PC-9 (cell line): ENCODE data around the gene PTPRD. TPM values are rescaled to one million over a fixed set of nuclear protein-coding genes. Genes with fewer than 3 reads are reported as not detected.

Source experiments
- BruUV-seq: library from RNA; stranded (reverse); fragments of 400-500 nt; replicated peaks from 2 replicates; lab custom pipeline; 2021; lab: Mats Ljungman, UMichigan
- CTCF ChIA-PET: fragments of 300-600 bp; sonication (Branson Sonifier 250); formaldehyde crosslinking; loops from one replicate; lab custom pipeline; 2022; ENCODE audit warnings: antibody characterized with exemption; lab: Charles Lee
- POLR2A ChIA-PET: fragments of 300-600 bp; sonication (Branson Sonifier 250); formaldehyde crosslinking; loops from one replicate; lab custom pipeline; 2022; ENCODE audit warnings: antibody characterized with exemption; ENCODE audit not compliant: unreplicated experiment; lab: Charles Lee
- DNase-seq, 2 experiments: peaks; one replicate each; pipeline versions ENCODE4 v3.0.0 to v3.0.0-alpha.2; 2015 to 2022; ENCODE audit warnings: mixed read lengths in 1 of 2
- H2AFZ ChIP-seq: fragments of 200-600 bp; sonication (generic); 2 replicates; pipeline ENCODE4 v1.8.1; 2017; ENCODE audit warnings: antibody characterized with exemption
- H3F3A ChIP-seq: fragments of 200-600 bp; sonication (generic); 2 replicates; pipeline ENCODE4 v1.8.1; 2017; ENCODE audit warnings: antibody characterized with exemption, mild to moderate bottlenecking, low read depth; ENCODE audit not compliant: insufficient read depth
- H3K27ac ChIP-seq: fragments of 200-600 bp; sonication (generic); 2 replicates; pipeline ENCODE4 v1.6.1; 2016; ENCODE audit warnings: mixed run types
- H3K27me3 ChIP-seq: fragments of 200-600 bp; sonication (generic); 2 replicates; pipeline ENCODE4 v1.6.1; 2016; ENCODE audit warnings: low read depth, mixed run types; ENCODE audit not compliant: insufficient read depth
- H3K36me3 ChIP-seq: fragments of 200-600 bp; sonication (generic); 2 replicates; pipeline ENCODE4 v1.6.1; 2016; ENCODE audit warnings: low read depth, mixed run types
- H3K4me1 ChIP-seq: fragments of 200-600 bp; sonication (generic); replicated peaks from 2 replicates; pipeline ENCODE4 v1.6.1; 2016; ENCODE audit warnings: mixed run types; ENCODE audit not compliant: insufficient read depth
- H3K4me2 ChIP-seq: fragments of 200-600 bp; sonication (generic); 2 replicates; pipeline ENCODE4 v1.6.1; 2017; ENCODE audit warnings: mixed run types
- H3K4me3 ChIP-seq: fragments of 200-600 bp; sonication (generic); 2 replicates; pipeline ENCODE4 v1.6.1; 2016; ENCODE audit warnings: mixed run types
- H3K79me2 ChIP-seq: fragments of 200-600 bp; sonication (generic); 2 replicates; pipeline ENCODE4 v1.6.1; 2017; ENCODE audit warnings: low read depth, mixed run types
- H3K9me2 ChIP-seq: fragments of 200-600 bp; sonication (generic); 2 replicates; pipeline ENCODE4 v1.8.1; 2017; ENCODE audit warnings: mild to moderate bottlenecking; ENCODE audit not compliant: insufficient read depth
- H3K9me3 ChIP-seq: fragments of 200-600 bp; sonication (generic); 2 replicates; pipeline ENCODE4 v1.8.1; 2016; ENCODE audit warnings: low read depth; ENCODE audit not compliant: insufficient read depth
- H4K20me1 ChIP-seq: fragments of 200-600 bp; sonication (generic); 2 replicates; pipeline ENCODE4 v1.8.1; 2017; ENCODE audit not compliant: insufficient read depth
- EZH2 ChIP-seq: fragments of 200-600 bp; sonication (generic); IDR thresholded peaks from 2 replicates; pipeline ENCODE4 v1.8.0; 2017; ENCODE audit warnings: antibody characterized with exemption, low read depth
- intact Hi-C: fragments of 100-400 bp; cut with micrococcal nuclease; formaldehyde crosslinking; loops from one replicate; pipeline ENCODE4 v1.10.0; 2022; ENCODE audit not compliant: unreplicated experiment
- total RNA-seq: library from RNA; stranded (reverse); gene quantifications from 2 replicates; pipeline ENCODE4 v1.2.3, GENCODE V29; 2021
- TF ChIP-seq, protein P1 (sequence below): fragments of 200-600 bp; sonication (generic); conservative IDR thresholded peaks from 2 replicates; pipeline ENCODE4 v1.6.1; 2017; ENCODE audit warnings: mixed run types, antibody characterized with exemption, mild to moderate bottlenecking, moderate library complexity

Gene PTPRD
- total RNA-seq, 1 experiment from 2014 or later = not detected

DNA sequence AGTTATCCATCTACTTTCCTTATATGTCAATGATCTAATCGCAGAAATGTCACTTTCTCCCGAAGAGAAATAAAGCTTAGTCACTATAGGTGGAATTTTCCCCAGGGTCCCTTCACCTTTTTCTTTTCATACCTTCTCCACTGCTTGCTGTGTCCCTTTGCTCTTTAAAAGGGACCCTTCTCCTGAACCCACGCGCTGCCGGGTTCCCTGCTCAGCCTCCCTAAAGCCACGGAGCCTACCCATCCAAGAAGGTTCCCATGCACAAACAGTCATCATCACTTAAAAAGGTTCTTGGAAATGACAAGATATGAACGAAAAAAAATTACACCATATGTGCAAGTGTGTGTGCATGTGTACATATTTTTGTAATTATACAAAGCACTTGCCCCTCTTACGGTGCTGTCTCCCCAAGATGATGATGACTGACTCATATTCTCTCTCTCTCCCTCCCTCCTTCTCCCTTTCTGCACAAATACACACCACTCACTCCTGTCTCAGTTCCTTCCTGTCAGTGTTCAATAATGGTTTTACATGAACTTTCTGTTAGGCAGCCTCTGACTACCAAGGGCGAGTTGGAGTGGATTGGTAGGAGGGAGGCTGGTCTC, 1.5 kb upstream of the PTPRD start:
- Histone ChIP-seq H3F3A (no peaks in the 10 kb centered on the region), H3K27me3 (peaks cover 6% of the 10 kb centered on the region; the same call in 1 of the 2 replicates), H3K4me1 (no peaks in the 10 kb centered on the region), H3K27ac (no peak overlapping the region), H3K9me2 (no peaks in the 10 kb centered on the region), H3K4me3 (no peak overlapping the region), H3K36me3 (no peaks in the 10 kb centered on the region), H3K4me2 (no peak overlapping the region), H3K9me3 (no peaks in the 10 kb centered on the region), H4K20me1 (no peaks in the 10 kb centered on the region), H2AFZ (no peak overlapping the region), H3K79me2 (no peaks in the 10 kb centered on the region)
- CTCF ChIA-PET = no interaction called here
- POLR2A ChIA-PET = no interaction called here
- DNase-seq = no peak
- TF ChIP-seq, protein P1, sequence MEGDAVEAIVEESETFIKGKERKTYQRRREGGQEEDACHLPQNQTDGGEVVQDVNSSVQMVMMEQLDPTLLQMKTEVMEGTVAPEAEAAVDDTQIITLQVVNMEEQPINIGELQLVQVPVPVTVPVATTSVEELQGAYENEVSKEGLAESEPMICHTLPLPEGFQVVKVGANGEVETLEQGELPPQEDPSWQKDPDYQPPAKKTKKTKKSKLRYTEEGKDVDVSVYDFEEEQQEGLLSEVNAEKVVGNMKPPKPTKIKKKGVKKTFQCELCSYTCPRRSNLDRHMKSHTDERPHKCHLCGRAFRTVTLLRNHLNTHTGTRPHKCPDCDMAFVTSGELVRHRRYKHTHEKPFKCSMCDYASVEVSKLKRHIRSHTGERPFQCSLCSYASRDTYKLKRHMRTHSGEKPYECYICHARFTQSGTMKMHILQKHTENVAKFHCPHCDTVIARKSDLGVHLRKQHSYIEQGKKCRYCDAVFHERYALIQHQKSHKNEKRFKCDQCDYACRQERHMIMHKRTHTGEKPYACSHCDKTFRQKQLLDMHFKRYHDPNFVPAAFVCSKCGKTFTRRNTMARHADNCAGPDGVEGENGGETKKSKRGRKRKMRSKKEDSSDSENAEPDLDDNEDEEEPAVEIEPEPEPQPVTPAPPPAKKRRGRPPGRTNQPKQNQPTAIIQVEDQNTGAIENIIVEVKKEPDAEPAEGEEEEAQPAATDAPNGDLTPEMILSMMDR = no peak
- no peak for TF ChIP-seq EZH2
- no TSS peak for BruUV-seq
- intact Hi-C loops = no loop called here

DNA sequence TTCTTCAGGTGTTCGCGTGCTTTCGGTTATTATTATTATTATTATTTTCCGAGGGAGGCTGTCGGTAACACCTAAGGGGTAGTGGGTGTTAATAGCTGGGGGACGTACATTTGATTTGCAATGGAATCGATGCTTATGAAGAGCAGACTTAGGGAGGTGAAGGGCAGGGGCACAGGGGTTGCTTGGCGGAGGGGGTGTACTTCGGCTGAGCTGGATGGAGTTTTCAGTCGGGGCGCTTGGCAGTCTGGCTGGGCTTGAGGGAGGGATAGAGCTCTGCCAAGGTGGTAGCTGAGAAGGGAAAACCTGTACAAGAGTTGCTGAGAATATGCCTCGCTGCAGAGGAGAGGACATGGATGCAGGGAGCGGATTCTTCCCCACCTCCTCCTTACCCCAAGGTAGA, 617 bp upstream of the PTPRD start:
- peaks cover 6% of the 10 kb centered on the region; the same call in 1 of the 2 replicates for H3K27me3 ChIP-seq
- no peak overlapping the region for H2AFZ ChIP-seq
- ChIA-PET CTCF (no interaction called here), POLR2A (no interaction called here)
- DNase-seq = no peak
- no peak for TF ChIP-seq EZH2
- TF ChIP-seq, protein P1 = no peak
- no peaks in the 10 kb centered on the region for H3K9me2 ChIP-seq
- intact Hi-C loops = no loop called here
- BruUV-seq = no TSS peak
- no peaks in the 10 kb centered on the region for H3K4me1 ChIP-seq
- no peak overlapping the region for H3K27ac ChIP-seq
- no peak overlapping the region for H3K4me2 ChIP-seq
- H3F3A ChIP-seq = no peaks in the 10 kb centered on the region
- no peaks in the 10 kb centered on the region for H3K36me3 ChIP-seq
- no peaks in the 10 kb centered on the region for H4K20me1 ChIP-seq
- H3K4me3 ChIP-seq = no peak overlapping the region
- H3K9me3 ChIP-seq = no peaks in the 10 kb centered on the region
- no peaks in the 10 kb centered on the region for H3K79me2 ChIP-seq

DNA sequence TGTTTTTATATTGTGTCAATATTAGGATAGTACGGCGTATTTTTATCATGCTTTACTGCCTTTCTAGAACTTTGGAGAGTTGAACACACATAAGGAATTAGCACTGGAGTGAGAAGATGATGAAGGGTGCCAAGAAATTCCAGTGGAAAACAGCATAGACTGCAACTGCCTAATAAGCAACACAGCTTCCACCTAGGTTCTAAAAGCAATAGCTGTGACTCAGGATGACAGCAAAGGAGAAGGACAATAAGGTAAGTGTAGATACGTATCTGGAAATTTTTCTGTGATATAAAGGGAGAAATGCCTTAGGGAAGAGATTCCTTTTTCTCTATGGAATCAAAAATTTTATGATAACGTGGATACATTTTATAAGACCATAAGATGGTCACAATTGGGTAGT, 7.4 kb downstream of the PTPRD start:
- no peak for TF ChIP-seq EZH2
- TF ChIP-seq, protein P1 = no peak
- CTCF ChIA-PET = no interaction called here

More for the DNA sequence above, 7.4 kb downstream of the PTPRD start:
- H3K27me3 ChIP-seq = no peaks in the 10 kb centered on the region
- no peaks in the 10 kb centered on the region for H4K20me1 ChIP-seq
- POLR2A ChIA-PET = no interaction called here
- H2AFZ ChIP-seq = no peak overlapping the region
- no TSS peak for BruUV-seq
- H3K4me1 ChIP-seq = no peaks in the 10 kb centered on the region
- no peaks in the 10 kb centered on the region for H3K79me2 ChIP-seq
- no peaks in the 10 kb centered on the region for H3K9me3 ChIP-seq
- H3K27ac ChIP-seq = no peak overlapping the region
- DNase-seq = no peak
- no peaks in the 10 kb centered on the region for H3K36me3 ChIP-seq
- no peak overlapping the region for H3K4me2 ChIP-seq
- no peak overlapping the region for H3K4me3 ChIP-seq
- no peaks in the 10 kb centered on the region for H3K9me2 ChIP-seq
- intact Hi-C loops = no loop called here
- H3F3A ChIP-seq = no peaks in the 10 kb centered on the region
